Mammary epithelial cell (primary cell): Measurements from ENCODE around the gene TYW5.

ENCODE experiments used
- CTCF ChIP-seq, 2 donors: IDR thresholded peaks in 1 of 2; conservative IDR thresholded peaks in 1 of 2; 2 replicates each; pipeline ENCODE4 v1.5.1; 2011 to 2012; ENCODE audit warnings: inconsistent platforms in 2 of 2, low read length in 2 of 2, mild to moderate bottlenecking in 2 of 2, control low read depth in 1 of 2, low read depth in 1 of 2; ENCODE audit not compliant: insufficient read depth in 1 of 2; ENCODE audit errors: extremely low read depth in 1 of 2
- EZH2 ChIP-seq: IDR thresholded peaks from 2 replicates; pipeline ENCODE4 v1.6.1; 2012; ENCODE audit warnings: low read length, inconsistent platforms, borderline replicate concordance

DNA sequence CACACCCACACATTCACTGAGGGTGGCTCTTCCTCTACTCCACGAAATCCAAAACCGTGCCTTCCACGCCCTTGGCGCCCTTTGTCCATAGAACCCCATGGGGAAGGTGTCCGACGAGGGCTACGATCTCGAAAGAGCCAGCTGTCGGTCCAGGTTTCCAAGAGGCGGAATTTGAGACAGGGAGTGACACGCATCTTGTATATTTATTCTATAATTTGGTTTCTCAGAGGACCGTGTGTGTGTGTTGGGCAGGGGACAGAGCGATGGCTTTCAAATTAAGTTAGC is 43.5 kb downstream of the TYW5 start:
- TF ChIP-seq CTCF (conservative IDR thresholded peaks at IDR 0.05 in 1 of 2, IDR thresholded peaks at IDR 0.05 in 1 of 2; ENCODE audit: extremely low read depth in 1 of 2, insufficient read depth in 1 of 2, low read depth in 1 of 2, low read length in 2 of 2) (no peak), EZH2 (no peak)
